GM21528 (cell line): ENCODE measurements around the gene GRIK1.

Source experiments
- ATAC-seq: cut with Tn5 transposase; IDR thresholded peaks from one replicate; pipeline ENCODE4 v1.9.1; 2021; ENCODE audit warnings: mild to moderate bottlenecking, moderate library complexity; ENCODE audit not compliant: unreplicated experiment, low FRiP score

Gene GRIK1

GRCh38 chr21:29678626-29679025, 261.2 kb downstream of the GRIK1 start:
- no peak for ATAC-seq

GRCh38 chr21:29677326-29677725, 262.5 kb downstream of the GRIK1 start:
- ATAC-seq, result no peak

- no peak for ATAC-seq
Observed at GRCh38 chr21:29676395-29676794, 263.4 kb downstream of the GRIK1 start.

GRCh38 chr21:29675451-29675850, 264.3 kb downstream of the GRIK1 start:
- no peak for ATAC-seq

- no peak for ATAC-seq
Observed at GRCh38 chr21:29674343-29674742, 265.5 kb downstream of the GRIK1 start.

GRCh38 chr21:29673096-29673610, 266.6 kb downstream of the GRIK1 start:
- no peak for ATAC-seq

- ATAC-seq, result no peak
Observed at GRCh38 chr21:29671728-29672127, 268.1 kb downstream of the GRIK1 start.

- no peak for ATAC-seq
Observed at GRCh38 chr21:29670228-29670627, 269.6 kb downstream of the GRIK1 start.

- ATAC-seq, result no peak
Observed at GRCh38 chr21:29669416-29669815, 270.4 kb downstream of the GRIK1 start.

GRCh38 chr21:29667651-29668050, 272.1 kb downstream of the GRIK1 start:
- ATAC-seq, result no peak

GRCh38 chr21:29664615-29665014, 275.2 kb downstream of the GRIK1 start:
- ATAC-seq, result no peak

GRCh38 chr21:29661672-29662442, 277.9 kb downstream of the GRIK1 start:
- ATAC-seq, result no peak

GRCh38 chr21:29660047-29660720, 279.6 kb downstream of the GRIK1 start:
- no peak for ATAC-seq

GRCh38 chr21:29658934-29659203, 280.9 kb downstream of the GRIK1 start:
- ATAC-seq, result no peak

GRCh38 chr21:29658177-29658933, 281.4 kb downstream of the GRIK1 start:
- no peak for ATAC-seq

- ATAC-seq, result no peak
Observed at GRCh38 chr21:29657240-29657989, 282.4 kb downstream of the GRIK1 start.

- no peak for ATAC-seq
Observed at GRCh38 chr21:29656504-29657239, 283.1 kb downstream of the GRIK1 start.

GRCh38 chr21:29655577-29655976, 284.2 kb downstream of the GRIK1 start:
- no peak for ATAC-seq

- no peak for ATAC-seq
Observed at GRCh38 chr21:29654855-29655254, 284.9 kb downstream of the GRIK1 start.

GRCh38 chr21:29654203-29654602, 285.6 kb downstream of the GRIK1 start:
- ATAC-seq, result no peak
